Fibroblast of the aortic adventitia (primary cell): ENCODE results near the gene SLC5A2. TPM values are rescaled to one million over a fixed set of nuclear protein-coding genes. Genes with fewer than 3 reads are reported as not detected.

ENCODE experiments used
- DNase-seq: peaks from one replicate; pipeline ENCODE4 v3.0.0-alpha.2; 2010; ENCODE audit warnings: low read depth
- H3K4me3 ChIP-seq: 2 replicates; pipeline ENCODE4 v1.5.1; 2011; ENCODE audit warnings: low read depth, mild to moderate bottlenecking, control low read depth, low read length, moderate library complexity
- CTCF ChIP-seq: IDR thresholded peaks from 2 replicates; pipeline ENCODE4 v1.5.1; 2011; ENCODE audit warnings: mild to moderate bottlenecking, low read length, control low read depth, inconsistent platforms; ENCODE audit not compliant: insufficient read depth
- total RNA-seq: library from RNA; depleted of rRNA; stranded (reverse); fragments of >200 nt; gene quantifications from 2 replicates; pipeline ENCODE4 v1.2.3, GENCODE V29; 2012; ENCODE audit warnings: low replicate concordance

Gene SLC5A2
- total RNA-seq, 1 donor, result not detected

- no peak for TF ChIP-seq CTCF
- peak; percentile 99 for DNase-seq
- H3K4me3 ChIP-seq, result peak overlapping the region; percentile 85
These were observed 23.0 kb upstream of the SLC5A2 start for GRCh38 chr16:31459687-31460581.

- TF ChIP-seq CTCF, result peak; percentile 82
- H3K4me3 ChIP-seq, result peak overlapping the region; percentile 68
- peak; percentile 73 for DNase-seq
These were observed 22.3 kb upstream of the SLC5A2 start for GRCh38 chr16:31460582-31461002.

- no peak overlapping the region for H3K4me3 ChIP-seq
- DNase-seq, result no peak
- TF ChIP-seq CTCF, result no peak
These were observed 21.6 kb upstream of the SLC5A2 start for GRCh38 chr16:31461201-31461920.

GRCh38 chr16:31461921-31462804 lies 20.8 kb upstream of the SLC5A2 start:
- no peak for DNase-seq
- TF ChIP-seq CTCF, result no peak
- H3K4me3 ChIP-seq, result no peak overlapping the region

GRCh38 chr16:31464348-31464769 lies 18.6 kb upstream of the SLC5A2 start:
- no peak overlapping the region for H3K4me3 ChIP-seq
- TF ChIP-seq CTCF, result no peak

GRCh38 chr16:31464781-31465260 lies 18.1 kb upstream of the SLC5A2 start:
- TF ChIP-seq CTCF, result no peak
- DNase-seq, result no peak
- H3K4me3 ChIP-seq, result no peak overlapping the region

More at GRCh38 chr16:31464348-31464769, 18.6 kb upstream of the SLC5A2 start:
- DNase-seq, result no peak
